ENCODE measurements around the gene MMP2.

- TF ChIP-seq ZBTB21 (tag by site-specific recombination; IDR thresholded peaks at IDR 0.05) (no peak), ZNF639 (tag by site-specific recombination; IDR thresholded peaks at IDR 0.05) (no peak), ZNF423 (tag by site-specific recombination; IDR thresholded peaks at IDR 0.05) (no peak)
Observed at GRCh38 chr16:55479430-55480140, 587 bp downstream of the MMP2 start.

All from HEK293 (cell line).